Thyroid gland (tissue), 4 donors: Measurements from ENCODE around the gene UBE2D1.

ENCODE experiments used
- POLR2A ChIP-seq, 2 donors: fragments of 450-650 bp; IDR thresholded peaks; one replicate each; pipeline ENCODE4 v1.6.1; 2017; ENCODE audit warnings: antibody characterized with exemption in 2 of 2, mild to moderate bottlenecking in 2 of 2, moderate library complexity in 1 of 2
- TF ChIP-seq, protein P1 (sequence below), 6 experiments: fragments of 200-600 bp in 3 of 6; fragments of 450-650 bp in 3 of 6; sonication (generic) in 3 of 6; IDR thresholded peaks; one replicate each; pipeline ENCODE4 v1.5.1; 2016 to 2019; ENCODE audit warnings: antibody characterized with exemption in 6 of 6, mild to moderate bottlenecking in 2 of 6, inconsistent platforms in 1 of 6, moderate library complexity in 1 of 6

DNA sequence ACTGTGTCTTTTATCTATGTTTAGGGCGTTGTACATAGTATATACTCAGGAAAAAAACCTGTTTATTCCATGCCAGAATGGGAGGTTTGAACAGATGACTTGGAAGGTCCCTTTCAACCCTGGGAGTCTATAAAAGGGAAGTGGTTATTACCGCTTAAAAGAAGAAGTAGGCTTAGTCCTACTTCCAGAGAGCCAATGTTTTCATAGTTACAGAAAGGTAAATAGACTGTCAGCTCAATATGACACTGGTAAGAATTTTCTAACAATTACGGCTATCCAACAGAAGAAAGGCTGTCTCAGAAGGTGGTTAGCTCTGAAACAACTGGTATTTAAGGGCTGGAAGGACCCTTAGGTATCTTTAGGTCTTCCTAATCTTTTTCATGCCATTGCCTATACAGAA lies 49.3 kb downstream of the UBE2D1 start:
- TF ChIP-seq, protein P1, sequence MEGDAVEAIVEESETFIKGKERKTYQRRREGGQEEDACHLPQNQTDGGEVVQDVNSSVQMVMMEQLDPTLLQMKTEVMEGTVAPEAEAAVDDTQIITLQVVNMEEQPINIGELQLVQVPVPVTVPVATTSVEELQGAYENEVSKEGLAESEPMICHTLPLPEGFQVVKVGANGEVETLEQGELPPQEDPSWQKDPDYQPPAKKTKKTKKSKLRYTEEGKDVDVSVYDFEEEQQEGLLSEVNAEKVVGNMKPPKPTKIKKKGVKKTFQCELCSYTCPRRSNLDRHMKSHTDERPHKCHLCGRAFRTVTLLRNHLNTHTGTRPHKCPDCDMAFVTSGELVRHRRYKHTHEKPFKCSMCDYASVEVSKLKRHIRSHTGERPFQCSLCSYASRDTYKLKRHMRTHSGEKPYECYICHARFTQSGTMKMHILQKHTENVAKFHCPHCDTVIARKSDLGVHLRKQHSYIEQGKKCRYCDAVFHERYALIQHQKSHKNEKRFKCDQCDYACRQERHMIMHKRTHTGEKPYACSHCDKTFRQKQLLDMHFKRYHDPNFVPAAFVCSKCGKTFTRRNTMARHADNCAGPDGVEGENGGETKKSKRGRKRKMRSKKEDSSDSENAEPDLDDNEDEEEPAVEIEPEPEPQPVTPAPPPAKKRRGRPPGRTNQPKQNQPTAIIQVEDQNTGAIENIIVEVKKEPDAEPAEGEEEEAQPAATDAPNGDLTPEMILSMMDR (IDR thresholded peaks at IDR 0.05): no peak
- TF ChIP-seq POLR2A (IDR thresholded peaks at IDR 0.05): no peak
